ENCODE measurements around the gene ABCF2. TPM values are rescaled to one million over a fixed set of nuclear protein-coding genes. Genes with fewer than 3 reads are reported as not detected.

ABCF2 gene
- total RNA-seq, 1 donor from 2014 or later: 85.8 TPM

DNA sequence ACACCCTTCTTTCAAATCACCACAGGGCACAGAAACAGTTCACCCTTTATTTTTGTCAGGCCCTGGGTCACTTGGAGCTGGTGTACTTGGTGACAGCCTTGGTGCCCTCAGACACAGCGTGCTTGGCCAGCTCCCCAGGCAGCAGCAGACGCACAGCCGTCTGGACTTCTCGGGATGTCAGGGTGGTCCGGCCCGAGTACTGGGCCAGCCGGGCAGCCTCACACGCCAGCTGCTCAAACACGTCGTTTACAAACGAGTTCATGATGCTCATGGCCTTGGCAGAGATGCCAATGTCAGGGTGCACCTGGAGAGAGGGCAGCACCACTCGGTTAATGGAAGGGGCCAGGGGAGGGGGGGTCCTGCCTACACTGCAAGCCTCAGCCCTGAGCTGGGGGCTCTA, 19.2 kb downstream of the ABCF2 start:
- TF ChIP-seq, protein P1, sequence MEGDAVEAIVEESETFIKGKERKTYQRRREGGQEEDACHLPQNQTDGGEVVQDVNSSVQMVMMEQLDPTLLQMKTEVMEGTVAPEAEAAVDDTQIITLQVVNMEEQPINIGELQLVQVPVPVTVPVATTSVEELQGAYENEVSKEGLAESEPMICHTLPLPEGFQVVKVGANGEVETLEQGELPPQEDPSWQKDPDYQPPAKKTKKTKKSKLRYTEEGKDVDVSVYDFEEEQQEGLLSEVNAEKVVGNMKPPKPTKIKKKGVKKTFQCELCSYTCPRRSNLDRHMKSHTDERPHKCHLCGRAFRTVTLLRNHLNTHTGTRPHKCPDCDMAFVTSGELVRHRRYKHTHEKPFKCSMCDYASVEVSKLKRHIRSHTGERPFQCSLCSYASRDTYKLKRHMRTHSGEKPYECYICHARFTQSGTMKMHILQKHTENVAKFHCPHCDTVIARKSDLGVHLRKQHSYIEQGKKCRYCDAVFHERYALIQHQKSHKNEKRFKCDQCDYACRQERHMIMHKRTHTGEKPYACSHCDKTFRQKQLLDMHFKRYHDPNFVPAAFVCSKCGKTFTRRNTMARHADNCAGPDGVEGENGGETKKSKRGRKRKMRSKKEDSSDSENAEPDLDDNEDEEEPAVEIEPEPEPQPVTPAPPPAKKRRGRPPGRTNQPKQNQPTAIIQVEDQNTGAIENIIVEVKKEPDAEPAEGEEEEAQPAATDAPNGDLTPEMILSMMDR (IDR thresholded peaks at IDR 0.05; ENCODE audit: insufficient read depth, low read length, severe bottlenecking): no peak
- H3K4me3 ChIP-seq (ENCODE audit: low read depth, low read length): no peak overlapping the region
- DNase-seq (ENCODE audit: low read depth): no peak
- peaks cover 2% of the 10 kb centered on the region for H3K27me3 ChIP-seq (ENCODE audit: control insufficient read depth, insufficient read depth, low read length)
- no peaks in the 10 kb centered on the region for H3K36me3 ChIP-seq (ENCODE audit: control insufficient read depth, insufficient read depth, low read length)
- FAIRE-seq: no peak

DNA sequence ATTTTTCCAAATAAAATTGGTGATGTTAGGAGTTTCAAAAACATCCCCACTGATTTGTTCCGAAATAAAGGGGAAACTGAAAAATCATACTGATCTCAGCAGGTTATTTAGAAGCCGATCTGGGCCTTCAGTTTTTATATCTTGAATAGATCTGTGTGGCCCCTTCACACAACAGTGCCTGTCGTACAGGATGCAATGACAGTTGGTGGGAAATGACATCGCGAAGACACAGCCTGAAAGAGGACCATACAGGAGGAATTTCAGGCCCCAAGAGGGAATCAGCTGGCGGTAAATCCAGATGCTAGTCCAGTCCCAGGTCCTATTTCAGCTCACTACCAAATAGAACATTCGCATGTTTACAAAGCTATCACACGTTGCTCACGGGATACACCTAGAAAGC, 19.7 kb downstream of the ABCF2 start:
- no peak overlapping the region for H3K4me3 ChIP-seq (ENCODE audit: low read depth, low read length)
- no peak for FAIRE-seq
- TF ChIP-seq, protein P1 (IDR thresholded peaks at IDR 0.05; ENCODE audit: insufficient read depth, low read length, severe bottlenecking): no peak

DNA sequence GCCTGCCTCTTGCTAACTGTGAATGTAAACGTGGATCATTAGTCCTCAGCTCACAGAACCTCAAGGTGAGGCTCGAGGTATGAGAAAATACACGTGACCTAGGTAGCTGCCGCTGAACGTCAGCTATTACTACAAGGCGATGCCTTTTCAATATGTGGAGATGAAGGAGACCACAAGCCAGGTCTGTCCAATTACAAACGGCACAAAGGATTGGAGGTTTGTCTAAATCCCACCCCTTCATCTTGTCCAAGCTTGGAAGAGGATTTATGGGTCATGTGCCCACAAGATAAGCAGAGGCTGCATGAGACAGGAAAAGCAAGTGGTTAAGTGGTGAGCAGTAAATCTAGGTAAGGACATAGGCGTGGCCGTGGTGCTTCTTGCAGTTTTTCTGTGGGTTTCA, 20.1 kb downstream of the ABCF2 start:
- no peak for DNase-seq (ENCODE audit: low read depth)
- TF ChIP-seq, protein P1 (IDR thresholded peaks at IDR 0.05; ENCODE audit: insufficient read depth, low read length, severe bottlenecking): no peak
- FAIRE-seq: no peak
- no peak overlapping the region for H3K4me3 ChIP-seq (ENCODE audit: low read depth, low read length)
- H3K27me3 ChIP-seq (ENCODE audit: control insufficient read depth, insufficient read depth, low read length): peaks cover 2% of the 10 kb centered on the region
- H3K36me3 ChIP-seq (ENCODE audit: control insufficient read depth, insufficient read depth, low read length): no peaks in the 10 kb centered on the region

More for the DNA sequence above, 19.7 kb downstream of the ABCF2 start:
- Histone ChIP-seq H3K36me3 (ENCODE audit: control insufficient read depth, insufficient read depth, low read length) (no peaks in the 10 kb centered on the region), H3K27me3 (ENCODE audit: control insufficient read depth, insufficient read depth, low read length) (peaks cover 2% of the 10 kb centered on the region)
- DNase-seq (ENCODE audit: low read depth): no peak

DNA sequence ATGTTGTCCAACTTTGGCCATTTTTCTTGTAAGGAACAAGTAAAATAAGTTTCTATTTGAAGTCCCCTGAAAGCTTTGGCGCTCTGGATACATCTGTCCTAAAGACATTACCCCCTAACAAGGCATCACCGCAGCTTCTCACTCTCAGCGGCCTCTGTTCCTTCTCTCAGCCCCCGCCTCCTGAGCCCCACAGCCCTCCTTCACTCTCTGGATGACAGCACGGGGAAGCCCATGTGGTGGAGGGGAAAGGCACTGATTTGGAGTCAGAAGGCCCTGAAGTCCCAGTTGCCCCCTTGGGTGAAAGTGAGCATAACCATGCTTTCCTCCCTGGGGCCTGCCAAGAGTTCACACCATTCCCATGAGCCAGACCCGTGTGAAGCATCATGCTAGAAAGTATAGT, 21.3 kb downstream of the ABCF2 start:
- DNase-seq (ENCODE audit: low read depth): no peak
- TF ChIP-seq, protein P1 (IDR thresholded peaks at IDR 0.05; ENCODE audit: insufficient read depth, low read length, severe bottlenecking): no peak
- FAIRE-seq: no peak
- Histone ChIP-seq H3K4me3 (ENCODE audit: low read depth, low read length) (no peak overlapping the region), H3K27me3 (ENCODE audit: control insufficient read depth, insufficient read depth, low read length) (peaks cover 2% of the 10 kb centered on the region), H3K36me3 (ENCODE audit: control insufficient read depth, insufficient read depth, low read length) (no peaks in the 10 kb centered on the region)

DNA sequence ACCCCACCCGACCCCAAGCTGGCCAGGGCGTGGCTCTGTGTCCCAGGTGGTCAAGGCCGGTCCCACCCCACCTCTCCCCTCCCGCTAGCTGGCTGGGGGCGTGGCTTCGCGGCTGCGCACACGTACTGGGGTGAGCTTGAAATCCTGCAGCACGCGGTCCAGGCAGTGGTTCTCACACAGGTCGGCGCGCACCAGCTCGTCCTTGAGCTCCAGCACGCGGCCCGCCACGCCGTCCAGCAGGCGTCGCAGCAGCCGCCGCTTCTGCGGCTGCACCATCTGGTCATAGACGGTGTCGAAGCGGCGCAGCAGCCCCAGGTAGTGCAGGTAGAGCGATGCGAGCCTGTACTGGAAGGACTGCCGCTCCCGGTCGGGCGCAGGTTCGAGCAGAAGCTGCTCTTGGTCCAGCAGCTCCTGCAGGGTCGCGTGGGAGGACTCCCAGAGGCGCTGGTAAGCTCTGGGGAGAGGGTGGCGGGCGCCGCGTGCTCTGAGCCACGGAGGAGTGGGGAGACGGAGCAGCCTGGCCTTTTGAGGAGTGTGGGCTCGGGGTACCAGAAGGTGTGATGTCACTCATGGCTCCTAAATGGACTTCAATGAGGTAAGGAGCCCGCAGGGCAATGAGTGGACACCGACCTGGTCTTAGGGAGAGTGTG, 22.5 kb downstream of the ABCF2 start:
- H3K4me3 ChIP-seq (ENCODE audit: low read depth, low read length): no peak overlapping the region
- peaks cover 2% of the 10 kb centered on the region for H3K27me3 ChIP-seq (ENCODE audit: control insufficient read depth, insufficient read depth, low read length)
- TF ChIP-seq, protein P1 (IDR thresholded peaks at IDR 0.05; ENCODE audit: insufficient read depth, low read length, severe bottlenecking): peak; percentile 14
- DNase-seq (ENCODE audit: low read depth) (no peak), FAIRE-seq (no peak)
- H3K36me3 ChIP-seq (ENCODE audit: control insufficient read depth, insufficient read depth, low read length): no peaks in the 10 kb centered on the region

DNA sequence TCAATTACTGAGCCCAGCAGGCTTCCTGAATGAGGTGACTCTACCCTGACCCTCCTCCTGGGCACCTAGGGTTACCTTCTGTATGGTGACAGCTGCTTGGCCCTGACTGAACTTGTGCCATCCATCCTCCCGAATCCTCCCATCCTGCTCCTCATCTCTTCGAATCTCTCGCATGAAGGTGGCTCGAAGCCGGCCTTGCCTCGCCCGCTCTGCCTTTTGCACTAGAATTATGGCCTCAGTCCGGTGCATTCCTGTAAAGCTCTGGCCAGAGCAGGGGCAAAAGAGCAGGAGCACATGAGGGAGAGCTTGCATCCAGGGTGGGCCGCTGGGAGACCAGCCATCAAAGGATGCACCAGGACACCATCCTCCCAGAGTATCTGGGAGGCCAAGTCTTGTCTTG, 24.2 kb downstream of the ABCF2 start:
- H3K4me3 ChIP-seq (ENCODE audit: low read depth, low read length): no peak overlapping the region
- TF ChIP-seq, protein P1 (IDR thresholded peaks at IDR 0.05; ENCODE audit: insufficient read depth, low read length, severe bottlenecking): no peak
- peaks cover 2% of the 10 kb centered on the region for H3K27me3 ChIP-seq (ENCODE audit: control insufficient read depth, insufficient read depth, low read length)
- no peak for DNase-seq (ENCODE audit: low read depth)
- no peak for FAIRE-seq
- no peaks in the 10 kb centered on the region for H3K36me3 ChIP-seq (ENCODE audit: control insufficient read depth, insufficient read depth, low read length)

All from bronchial epithelial cell (primary cell).